ENCODE results near the gene WDR26.
"Not testable (repeated sequence)": the region's sequence is repeated elsewhere in the genome, so short reads cannot be mapped to it uniquely, and the experiment has no call there.

The WDR26 gene

DNA sequence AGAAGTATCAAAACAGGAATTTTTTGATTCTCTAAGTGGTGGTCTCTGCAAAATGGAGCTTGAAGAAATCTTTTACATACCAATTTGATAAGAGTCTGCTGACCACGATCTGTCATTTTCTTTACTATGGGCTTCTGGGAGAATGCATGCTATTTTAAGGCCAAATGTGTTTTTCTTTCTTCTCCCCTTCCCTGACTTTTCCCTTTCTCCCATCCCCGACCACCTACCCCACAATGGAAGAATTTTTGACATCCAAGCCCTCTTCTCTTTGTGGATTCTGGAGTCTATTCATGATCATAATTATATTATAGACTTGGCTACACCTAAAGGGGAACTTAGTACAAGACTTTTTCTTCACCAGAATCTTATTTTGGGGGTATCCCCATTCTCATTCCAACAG, 46.7 kb downstream of the WDR26 start:
- DNase-seq: no peak

- no peak for DNase-seq
These were observed 47.2 kb downstream of the WDR26 start for GRCh38 chr1:224387302-224387912.

DNA sequence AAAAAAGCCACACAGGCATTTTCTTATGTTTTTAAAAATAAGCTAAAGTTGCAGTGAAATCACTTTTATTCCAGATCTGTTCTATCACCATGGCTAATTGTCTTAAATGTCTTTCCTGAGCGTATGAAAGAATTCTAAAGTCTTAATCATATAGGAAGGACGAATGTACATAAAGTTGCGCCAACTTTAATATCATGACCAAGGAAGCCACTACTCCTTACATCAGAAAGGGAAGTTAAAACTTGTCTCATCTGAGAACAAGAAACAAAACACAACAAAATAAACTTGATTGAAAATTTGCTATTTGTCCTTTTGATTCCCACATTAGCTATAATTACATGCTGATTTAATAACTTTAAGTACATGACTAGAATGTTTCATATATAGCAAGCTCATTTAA, 51.4 kb downstream of the WDR26 start:
- no peak for DNase-seq

GRCh38 chr1:224381880-224382548, 52.6 kb downstream of the WDR26 start:
- no peak for DNase-seq

GRCh38 chr1:224380003-224380402, 54.6 kb downstream of the WDR26 start:
- no peak for DNase-seq

DNA sequence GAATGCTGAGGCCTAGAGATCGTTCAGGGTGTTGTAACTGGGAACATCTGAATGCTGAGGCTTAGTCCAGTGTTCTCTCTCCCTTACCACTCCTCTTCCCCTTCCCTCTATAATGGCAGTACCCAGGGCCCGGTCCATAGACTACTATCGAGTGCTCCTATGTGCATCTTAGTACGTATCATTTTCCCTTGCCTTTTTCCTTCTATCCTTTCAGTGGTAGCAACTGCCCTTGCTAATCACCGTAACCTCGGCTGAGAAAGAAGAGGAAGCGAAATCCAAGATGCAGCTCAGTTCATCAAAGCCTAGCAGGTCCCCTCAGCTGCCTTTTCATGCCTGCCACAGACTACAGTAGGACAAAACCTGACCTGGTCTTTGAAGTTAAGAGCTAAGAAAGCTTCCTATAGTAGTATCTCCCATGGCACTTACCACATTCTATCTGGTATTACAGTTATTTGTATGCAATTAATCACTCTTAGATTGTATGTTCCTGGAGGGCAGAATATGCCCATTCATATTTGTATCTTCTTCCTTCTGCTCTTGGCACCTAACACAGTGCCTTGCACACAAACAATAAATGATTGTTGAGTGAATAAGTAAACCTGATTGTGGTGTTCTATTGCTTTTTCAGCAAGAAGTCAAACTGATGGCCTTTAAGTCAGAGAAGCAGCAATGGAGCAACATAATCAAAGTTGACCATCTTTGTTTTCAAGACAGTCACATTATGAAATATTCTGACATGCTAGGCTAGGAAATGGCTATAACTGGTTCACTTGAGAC, 55.6 kb downstream of the WDR26 start:
- no peak for DNase-seq

GRCh38 chr1:224377676-224378006, 57.0 kb downstream of the WDR26 start:
- DNase-seq: no peak

- DNase-seq: no peak
These were observed 59.5 kb downstream of the WDR26 start for GRCh38 chr1:224375059-224375458.

DNA sequence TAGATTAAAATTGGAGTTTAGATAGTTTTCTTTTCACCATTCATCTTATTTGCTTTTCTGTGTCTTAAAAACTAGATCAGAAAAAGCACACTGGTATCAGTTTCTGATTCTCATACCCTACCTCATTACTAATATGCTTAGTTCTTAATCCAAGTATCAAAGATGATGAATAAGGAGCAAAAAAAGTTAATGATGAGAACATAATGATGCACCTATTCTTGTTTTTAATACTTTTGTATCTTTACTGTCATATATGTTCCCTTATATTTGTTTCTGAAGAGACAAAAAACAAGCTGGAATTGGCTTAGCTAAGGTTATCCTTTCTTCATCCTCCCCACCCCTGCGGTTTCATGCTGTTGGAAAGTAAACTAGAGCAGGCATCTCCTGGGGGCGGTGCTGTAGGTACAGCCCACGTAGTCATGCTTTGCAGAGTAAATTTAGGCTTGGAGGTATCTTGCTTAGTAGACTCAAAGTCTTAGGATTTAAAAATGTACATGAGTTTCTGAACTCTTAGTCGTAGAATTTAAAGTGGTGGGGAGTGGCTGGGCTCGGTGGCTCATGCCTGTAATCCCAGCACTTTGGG, 61.5 kb downstream of the WDR26 start:
- DNase-seq: no peak

- DNase-seq: no peak
These were observed 66.2 kb downstream of the WDR26 start for GRCh38 chr1:224368409-224368808.

DNA sequence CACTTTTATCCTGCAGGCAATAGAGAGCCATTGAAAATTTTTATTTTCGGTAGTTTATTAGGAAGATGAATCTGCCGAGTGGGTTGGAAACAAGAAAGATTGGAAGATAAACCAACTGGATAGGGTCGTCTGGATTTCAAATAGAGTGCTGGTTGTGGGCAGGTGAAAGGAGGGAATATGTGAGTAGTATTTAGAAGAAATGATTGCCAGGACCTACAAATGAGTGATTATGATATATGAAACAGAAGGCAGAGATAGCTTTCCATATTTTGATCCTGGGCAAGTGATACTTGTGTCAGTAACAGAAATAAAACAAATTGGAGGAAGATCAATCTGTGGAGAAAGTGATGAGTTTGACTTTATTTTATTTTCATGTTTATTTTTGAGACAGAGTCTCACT, 75.4 kb downstream of the WDR26 start:
- DNase-seq: no peak

DNA sequence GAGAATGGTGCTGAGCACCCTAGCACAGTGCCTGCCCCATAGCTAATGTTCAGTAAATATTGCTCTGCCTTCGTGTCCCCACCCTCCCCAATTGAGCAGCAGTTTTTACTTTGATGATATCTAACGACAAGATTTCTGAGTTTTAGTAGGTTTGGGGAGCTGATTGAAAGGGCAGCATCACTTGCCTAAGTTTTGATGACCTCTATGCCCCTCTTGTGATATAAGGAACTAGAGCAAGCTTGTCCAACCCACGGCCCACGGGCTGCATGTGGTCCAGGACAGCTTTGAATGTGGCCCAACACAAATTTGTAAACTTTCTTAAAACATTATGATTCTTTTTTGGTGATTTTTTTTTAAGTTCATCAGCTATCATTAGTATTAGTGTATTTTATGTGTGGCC, 76.4 kb downstream of the WDR26 start:
- DNase-seq: no peak

- no peak for DNase-seq
These were observed 76.9 kb downstream of the WDR26 start for GRCh38 chr1:224357626-224358124.

GRCh38 chr1:224356685-224357625, 77.6 kb downstream of the WDR26 start, which contains the start of gene CNIH4:
CNIH4 (plus strand) TSS chr1:224356879; CDS start chr1:224356925, 46 bp downstream.
- peak; percentile 92 to 98 for DNase-seq

- no peak for DNase-seq
These were observed 80.3 kb downstream of the WDR26 start for GRCh38 chr1:224353975-224354925.

- not testable (repeated sequence) for DNase-seq
These were observed 82.0 kb downstream of the WDR26 start for GRCh38 chr1:224352436-224353085.

DNA sequence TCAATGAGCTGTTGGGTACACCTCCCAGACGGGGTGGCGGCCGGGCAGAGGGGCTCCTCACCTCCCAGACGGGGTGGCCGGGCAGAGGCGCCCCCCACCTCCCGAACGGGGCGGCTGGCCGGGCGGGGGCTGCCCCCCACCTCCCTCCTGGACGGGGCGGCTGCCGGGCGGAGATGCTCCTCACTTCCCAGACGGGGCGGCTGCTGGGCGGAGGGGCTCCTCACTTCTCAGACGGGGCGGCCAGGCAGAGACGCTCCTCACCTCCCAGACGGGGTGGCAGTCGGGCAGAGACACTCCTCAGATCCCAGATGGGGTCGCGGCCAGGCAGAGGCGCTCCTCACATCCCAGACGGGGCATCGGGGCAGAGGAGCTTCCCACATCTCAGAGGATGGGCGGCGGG, 84.9 kb downstream of the WDR26 start:
- DNase-seq: not testable (repeated sequence)

GRCh38 chr1:224348137-224348536, 86.5 kb downstream of the WDR26 start:
- no peak for DNase-seq

DNA sequence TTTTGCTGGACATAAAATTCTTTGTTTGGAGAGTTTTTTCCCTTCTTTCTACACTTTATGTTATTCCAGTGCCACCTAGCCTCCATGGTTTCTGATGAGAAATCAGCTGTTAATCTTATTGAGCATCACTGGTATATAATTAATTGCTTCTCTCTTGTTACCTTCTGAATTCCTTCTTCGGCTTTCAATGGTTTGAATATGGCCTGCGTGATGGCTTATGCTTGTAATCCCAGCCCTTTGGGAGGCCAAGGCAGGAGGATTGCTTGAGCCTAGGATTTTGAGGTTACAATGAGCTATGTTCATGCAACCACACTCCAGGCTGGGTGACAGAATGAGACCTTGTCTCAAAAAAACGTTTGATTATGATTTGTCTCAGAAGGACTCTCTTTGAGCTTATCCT, 90.9 kb downstream of the WDR26 start:
- DNase-seq: no peak

Measured in SHP77 (cell line).